B cell (primary cell): ENCODE measurements around the gene MLLT10. TPM values are rescaled to one million over a fixed set of nuclear protein-coding genes. Genes with fewer than 3 reads are reported as not detected.

Source experiments
- ATAC-seq: fragments of 200-7000 bp; cut with Tn5 transposase; one replicate; pipeline ENCODE4 v1.10.0; 2021; ENCODE audit warnings: low read depth, mild to moderate bottlenecking, moderate number of reproducible peaks, moderate library complexity
- CTCF ChIA-PET: fragments of 350-600 bp; sonication (Branson Sonifier 250); formaldehyde crosslinking; loops from one replicate; lab custom pipeline; 2021; ENCODE audit warnings: antibody characterized with exemption, inconsistent platforms; lab: Charles Lee
- POLR2A ChIA-PET: fragments of 350-600 bp; sonication (Branson Sonifier 250); formaldehyde crosslinking; loops from one replicate; lab custom pipeline; 2021; ENCODE audit warnings: antibody characterized with exemption; lab: Charles Lee
- DNase-seq: peaks from one replicate; pipeline ENCODE4 v3.0.0; 2013
- H2AFZ ChIP-seq: 2 replicates; pipeline ENCODE4 v1.6.1; 2012; ENCODE audit warnings: mild to moderate bottlenecking, low read depth, low read length; ENCODE audit not compliant: insufficient read depth, poor library complexity, severe bottlenecking
- H3K27ac ChIP-seq, 2 donors: 1 replicate in 1 of 2; 2 replicates in 1 of 2; pipeline ENCODE4 v1.5.1; 2012 to 2013; ENCODE audit warnings: low read length in 2 of 2, mild to moderate bottlenecking in 2 of 2, moderate library complexity in 1 of 2
- H3K27me3 ChIP-seq, 4 experiments: fragments of 200-600 bp in 1 of 4; sonication (generic) in 1 of 4; replicated peaks in 1 of 4; 1 replicate in 2 of 4; 2 replicates in 2 of 4; pipeline versions ENCODE4 v1.6.1 to v1.7.0; 2013 to 2016; ENCODE audit warnings: low read length in 3 of 4, mild to moderate bottlenecking in 2 of 4, mixed read lengths in 1 of 4, moderate library complexity in 1 of 4; ENCODE audit not compliant: insufficient read depth in 4 of 4, control insufficient read depth in 3 of 4; ENCODE audit errors: control extremely low read depth in 1 of 4
- H3K36me3 ChIP-seq, 2 experiments: replicated peaks in 1 of 2; 1 replicate in 1 of 2; 2 replicates in 1 of 2; pipeline versions ENCODE4 v1.6.1 to v1.7.1; 2013; ENCODE audit warnings: low read length in 1 of 2; ENCODE audit not compliant: insufficient read depth in 2 of 2, control insufficient read depth in 1 of 2; ENCODE audit errors: control extremely low read depth in 1 of 2, extremely low read depth in 1 of 2
- H3K4me1 ChIP-seq, 2 donors: fragments of 200-600 bp in 1 of 2; sonication (generic) in 1 of 2; 1 replicate in 1 of 2; 2 replicates in 1 of 2; pipeline versions ENCODE4 v1.5.1 to v1.6.1; 2013 to 2017; ENCODE audit warnings: low read length in 2 of 2; ENCODE audit not compliant: control insufficient read depth in 2 of 2, insufficient read depth in 2 of 2
- H3K4me2 ChIP-seq: replicated peaks from 2 replicates; pipeline ENCODE3; 2012; ENCODE audit warnings: mild to moderate bottlenecking, low read depth, low read length; ENCODE audit not compliant: poor library complexity, severe bottlenecking
- H3K4me3 ChIP-seq, 5 experiments: fragments of 200-600 bp in 1 of 5; sonication (generic) in 1 of 5; 1 replicate in 3 of 5; 2 replicates in 2 of 5; pipeline versions ENCODE4 v1.5.1 to v1.7.0; 2011 to 2016; ENCODE audit warnings: low read length in 4 of 5, mild to moderate bottlenecking in 4 of 5, low read depth in 2 of 5, control low read depth in 1 of 5, moderate library complexity in 1 of 5; ENCODE audit not compliant: insufficient read depth in 1 of 5; ENCODE audit errors: control extremely low read depth in 1 of 5, extremely low read depth in 1 of 5
- H3K79me2 ChIP-seq: fragments of 200-600 bp; sonication (generic); one replicate; pipeline ENCODE4 v1.6.0; 2016; ENCODE audit warnings: low read length; ENCODE audit not compliant: control insufficient read depth, insufficient read depth
- H3K9ac ChIP-seq: fragments of 200-600 bp; sonication (generic); 2 replicates; pipeline ENCODE4 v1.6.1; 2017; ENCODE audit warnings: mild to moderate bottlenecking, low read length, moderate library complexity
- H3K9me3 ChIP-seq, 3 donors: one replicate each; pipeline versions ENCODE4 v1.6.1 to v1.7.1; 2013; ENCODE audit warnings: low read length in 2 of 3; ENCODE audit not compliant: control insufficient read depth in 2 of 3, insufficient read depth in 1 of 3; ENCODE audit errors: control extremely low read depth in 1 of 3
- H4K20me1 ChIP-seq: 2 replicates; pipeline ENCODE4 v1.6.0; 2012; ENCODE audit warnings: mild to moderate bottlenecking, low read length; ENCODE audit not compliant: insufficient read depth, control insufficient read depth, poor library complexity, severe bottlenecking
- H3K27ac Mint-ChIP-seq: one replicate; pipeline ENCODE4 v1.8.0; 2021; ENCODE audit warnings: mixed read lengths
- H3K27me3 Mint-ChIP-seq: one replicate; pipeline ENCODE4 v1.8.0; 2021; ENCODE audit warnings: mixed read lengths
- H3K4me1 Mint-ChIP-seq: one replicate; pipeline ENCODE4 v1.8.0; 2021; ENCODE audit warnings: mixed read lengths
- H3K4me3 Mint-ChIP-seq: one replicate; pipeline ENCODE4 v1.8.0; 2021; ENCODE audit warnings: mixed read lengths
- H3K9me3 Mint-ChIP-seq: one replicate; pipeline ENCODE4 v1.8.0; 2022; ENCODE audit warnings: mixed read lengths; ENCODE audit not compliant: insufficient read depth
- EZH2 ChIP-seq: IDR thresholded peaks from 2 replicates; pipeline ENCODE4 v1.6.1; 2012; ENCODE audit warnings: borderline replicate concordance, low read depth, mild to moderate bottlenecking, moderate library complexity, low read length; ENCODE audit not compliant: insufficient read depth, poor library complexity, severe bottlenecking
- WGBS: methylation state at CpG from one replicate; pipeline ENCODE4 v1.1.5; 2013; ENCODE audit warnings: missing lambda C conversion rate; ENCODE audit not compliant: insufficient coverage; 5-methylcytosine and 5-hydroxymethylcytosine counted together
- intact Hi-C: fragments of 100-400 bp; cut with micrococcal nuclease; formaldehyde crosslinking; loops from one replicate; pipeline ENCODE4 v1.10.0; 2022
- polyA plus RNA-seq: library from polyadenylated mRNA; depleted of rRNA; stranded (reverse); fragments of >200 nt; gene quantifications from 2 replicates; pipeline ENCODE4 v1.2.3, GENCODE V29; 2012
- total RNA-seq, 2 donors: library from RNA; stranded (reverse); fragments of 120-200 nt in 1 of 2; gene quantifications; 1 replicate in 1 of 2; 2 replicates in 1 of 2; pipeline versions ENCODE4 v1.2.3 to v1.2.4, GENCODE V29; 2013 to 2022
- TF ChIP-seq, protein P1 (sequence below): fragments of 200-600 bp; IDR thresholded peaks from one replicate; pipeline ENCODE4 v1.8.0; 2022; ENCODE audit warnings: antibody characterized with exemption, mild to moderate bottlenecking

MLLT10 gene
- total and polyA plus RNA-seq, 2 donors (not counting 1 experiment from before 2014, with no cell fraction given): 21.7 to 70.5 TPM

DNA sequence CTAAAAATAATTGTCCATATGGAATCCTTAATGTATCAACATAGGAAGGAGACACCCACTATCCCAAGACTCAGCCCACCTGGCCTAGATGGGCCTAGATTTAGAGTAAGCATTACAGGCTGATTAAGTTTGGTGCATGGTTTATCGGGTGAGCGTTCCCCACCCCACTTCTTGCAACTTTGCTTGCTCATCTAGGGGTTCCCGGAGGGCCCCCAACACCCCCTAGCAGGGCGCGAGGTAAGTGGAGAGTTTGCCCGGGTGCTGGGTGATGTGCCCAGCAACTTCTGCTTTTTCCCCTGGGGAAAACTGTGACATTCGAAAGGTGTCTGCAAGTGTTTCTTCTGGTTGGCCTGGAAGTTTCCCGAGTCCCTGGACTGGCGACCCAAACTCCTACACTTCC is 40.2 kb upstream of the MLLT10 start:
- Histone ChIP-seq H3K4me2 (peak overlapping the region; percentile 99), H3K27ac (no peak overlapping the region), H3K36me3 (no peaks in the 10 kb centered on the region), H3K4me1 (peaks cover 32 to 37% of the 10 kb centered on the region in 2 donors), H3K79me2 (no peaks in the 10 kb centered on the region), H2AFZ (peak overlapping the region; percentile 92), H3K9ac (peak overlapping the region; percentile 69), H4K20me1 (no peaks in the 10 kb centered on the region), H3K9me3 (peaks cover 0 to 8% (median 0%) of the 10 kb centered on the region in 3 donors), H3K27me3 (peaks cover 2 to 46% (median 40%) of the 10 kb centered on the region in 4 experiments), H3K4me3 (peak overlapping the region in 4 of 5 experiments; percentile 61 to 74 (median 70))
- Mint-ChIP-seq H3K4me1 (peaks cover 24% of the 10 kb centered on the region), H3K27me3 (peaks cover 56% of the 10 kb centered on the region), H3K27ac (no peak overlapping the region), H3K9me3 (no peaks in the 10 kb centered on the region), H3K4me3 (peak overlapping the region; percentile 92)
- ATAC-seq (no peak), DNase-seq (no peak)
- ChIA-PET CTCF (interaction anchor here (1.5 to 1.7 kb wide), 2 partner anchors 8 to 11 kb away, joined by 4 to 6 read pairs; no protein-coding TSS in a partner anchor), POLR2A (no interaction called here)
- TF ChIP-seq, protein P1, sequence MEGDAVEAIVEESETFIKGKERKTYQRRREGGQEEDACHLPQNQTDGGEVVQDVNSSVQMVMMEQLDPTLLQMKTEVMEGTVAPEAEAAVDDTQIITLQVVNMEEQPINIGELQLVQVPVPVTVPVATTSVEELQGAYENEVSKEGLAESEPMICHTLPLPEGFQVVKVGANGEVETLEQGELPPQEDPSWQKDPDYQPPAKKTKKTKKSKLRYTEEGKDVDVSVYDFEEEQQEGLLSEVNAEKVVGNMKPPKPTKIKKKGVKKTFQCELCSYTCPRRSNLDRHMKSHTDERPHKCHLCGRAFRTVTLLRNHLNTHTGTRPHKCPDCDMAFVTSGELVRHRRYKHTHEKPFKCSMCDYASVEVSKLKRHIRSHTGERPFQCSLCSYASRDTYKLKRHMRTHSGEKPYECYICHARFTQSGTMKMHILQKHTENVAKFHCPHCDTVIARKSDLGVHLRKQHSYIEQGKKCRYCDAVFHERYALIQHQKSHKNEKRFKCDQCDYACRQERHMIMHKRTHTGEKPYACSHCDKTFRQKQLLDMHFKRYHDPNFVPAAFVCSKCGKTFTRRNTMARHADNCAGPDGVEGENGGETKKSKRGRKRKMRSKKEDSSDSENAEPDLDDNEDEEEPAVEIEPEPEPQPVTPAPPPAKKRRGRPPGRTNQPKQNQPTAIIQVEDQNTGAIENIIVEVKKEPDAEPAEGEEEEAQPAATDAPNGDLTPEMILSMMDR: no peak
- intact Hi-C loops: loop anchor here (2.0 to 10.0 kb wide), 4 partner anchors 39 to 1493 kb away; no protein-coding TSS in a partner anchor
- WGBS: 1% methylated on average over 6 of the region's 9 CpGs

DNA sequence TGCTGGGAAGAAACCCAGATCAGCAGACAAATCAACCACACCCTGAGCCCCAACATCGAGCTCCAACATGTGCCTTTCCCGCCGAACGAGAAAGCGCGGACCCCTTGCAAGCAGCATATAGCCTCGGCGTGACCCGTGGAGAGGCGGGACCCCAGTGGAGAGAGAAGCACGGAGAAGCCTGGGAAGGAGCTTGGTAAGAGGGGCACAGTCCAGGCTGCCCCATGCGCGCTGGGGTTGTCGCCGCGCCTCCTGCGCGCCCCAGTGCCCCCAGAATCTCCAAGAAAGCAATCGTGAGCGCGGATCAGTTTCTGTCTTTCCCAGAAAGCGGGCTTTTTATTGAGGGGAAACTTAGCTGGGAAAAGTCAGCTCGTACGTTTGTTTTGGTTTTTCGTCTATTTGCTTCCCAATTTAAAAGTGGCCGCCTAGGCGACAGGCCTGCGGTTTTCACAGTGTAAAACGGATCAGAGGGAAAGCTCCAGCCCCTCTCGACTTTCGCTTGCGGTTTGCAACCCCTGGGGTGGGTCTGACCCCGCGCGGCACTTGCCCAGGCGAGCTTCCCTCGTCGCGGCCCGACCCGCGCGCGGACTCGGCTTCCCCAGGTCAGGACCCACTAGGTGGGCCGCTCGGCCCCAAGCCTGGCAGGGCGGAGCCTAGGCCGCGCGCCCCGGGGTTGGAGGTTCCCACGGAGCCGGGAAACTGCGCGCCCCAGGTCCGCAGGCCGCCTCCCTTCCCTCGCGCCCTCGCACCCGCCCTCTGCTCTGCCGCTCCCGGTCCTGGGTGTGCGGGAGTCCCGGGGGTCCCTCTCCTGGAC is 39.6 kb upstream of the MLLT10 start:
- Mint-ChIP-seq H3K27ac (no peak overlapping the region), H3K9me3 (no peaks in the 10 kb centered on the region), H3K27me3 (peaks cover 59% of the 10 kb centered on the region), H3K4me1 (peaks cover 28% of the 10 kb centered on the region), H3K4me3 (peak overlapping the region; percentile 92)
- Histone ChIP-seq H3K9me3 (peaks cover 0 to 8% (median 0%) of the 10 kb centered on the region in 3 donors), H3K4me2 (peak overlapping the region; percentile 99), H2AFZ (peak overlapping the region; percentile 92), H3K9ac (peak overlapping the region; percentile 69), H3K36me3 (no peaks in the 10 kb centered on the region), H3K4me3 (peak overlapping the region; percentile 60 to 74 (median 67)), H4K20me1 (no peaks in the 10 kb centered on the region), H3K27ac (no peak overlapping the region), H3K27me3 (peaks cover 2 to 52% (median 46%) of the 10 kb centered on the region in 4 experiments), H3K4me1 (peaks cover 35 to 38% of the 10 kb centered on the region in 2 donors), H3K79me2 (no peaks in the 10 kb centered on the region)
- TF ChIP-seq EZH2: peak; percentile 43
- TF ChIP-seq, protein P1: no peak
- no peak for ATAC-seq
- ChIA-PET POLR2A (no interaction called here), CTCF (interaction anchor here (0.8 to 1.7 kb wide), 5 partner anchors 9 to 1495 kb away, joined by 3 to 6 read pairs (median 4); no protein-coding TSS in a partner anchor)
- under 1% methylated on average over 65 of the region's 66 CpGs for WGBS
- intact Hi-C loops: loop anchor here (1.0 to 10.0 kb wide), 7 partner anchors 38 to 1492 kb away; no protein-coding TSS in a partner anchor
- peak; percentile 54 for DNase-seq
